ENCODE data around the gene TMEM234. TPM values are rescaled to one million over a fixed set of nuclear protein-coding genes. Genes with fewer than 3 reads are reported as not detected.

The TMEM234 gene
- total RNA-seq, 2 experiments from 2014 or later = 11.5 to 12.8 TPM

DNA sequence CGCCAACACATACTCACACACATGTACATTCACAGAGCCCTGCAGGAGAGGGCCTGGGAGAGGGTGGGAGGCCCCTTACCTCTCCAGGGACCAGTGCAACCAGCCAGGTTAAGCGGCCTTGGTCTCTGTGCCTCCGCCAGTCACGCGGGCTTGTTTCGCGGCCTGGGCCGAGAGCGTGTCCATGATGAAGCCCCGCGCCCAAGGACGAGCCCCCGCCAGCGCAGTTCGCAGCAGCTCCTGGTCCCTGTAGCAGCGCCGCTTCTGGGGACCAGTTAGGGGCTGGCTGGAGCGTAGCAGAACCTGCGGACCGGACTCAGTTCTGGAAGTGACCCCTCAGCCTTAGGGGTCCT lies 17.6 kb upstream of the TMEM234 start:
- no peak for ATAC-seq (ENCODE audit: poor library complexity)
- Histone ChIP-seq H3K27me3 (ENCODE audit: control insufficient read depth in 1 of 2, insufficient read depth in 2 of 2, low read length in 2 of 2) (no peaks in the 10 kb centered on the region), H3K36me3 (ENCODE audit: insufficient read depth, low read length) (no peaks in the 10 kb centered on the region), H3K4me3 (ENCODE audit: low read length) (peak overlapping the region; percentile 90), H3K4me1 (ENCODE audit: insufficient read depth, low read length) (peaks cover 32% of the 10 kb centered on the region), H3K9me3 (ENCODE audit: control insufficient read depth in 1 of 2, insufficient read depth in 1 of 2, low read length in 2 of 2) (no peaks in the 10 kb centered on the region), H3K27ac (ENCODE audit: low read depth in 1 of 2, low read length in 2 of 2) (no peak overlapping the region)
- Mint-ChIP-seq H3K27me3 (no peaks in the 10 kb centered on the region), H3K9me3 (no peaks in the 10 kb centered on the region), H3K4me3 (peak overlapping the region; percentile 94), H3K36me3 (ENCODE audit: low read depth) (peaks cover 4% of the 10 kb centered on the region), H3K4me1 (ENCODE audit: low read depth) (peaks cover 25% of the 10 kb centered on the region), H3K27ac (peak overlapping the region; percentile 64)
- TF ChIP-seq, protein P1, sequence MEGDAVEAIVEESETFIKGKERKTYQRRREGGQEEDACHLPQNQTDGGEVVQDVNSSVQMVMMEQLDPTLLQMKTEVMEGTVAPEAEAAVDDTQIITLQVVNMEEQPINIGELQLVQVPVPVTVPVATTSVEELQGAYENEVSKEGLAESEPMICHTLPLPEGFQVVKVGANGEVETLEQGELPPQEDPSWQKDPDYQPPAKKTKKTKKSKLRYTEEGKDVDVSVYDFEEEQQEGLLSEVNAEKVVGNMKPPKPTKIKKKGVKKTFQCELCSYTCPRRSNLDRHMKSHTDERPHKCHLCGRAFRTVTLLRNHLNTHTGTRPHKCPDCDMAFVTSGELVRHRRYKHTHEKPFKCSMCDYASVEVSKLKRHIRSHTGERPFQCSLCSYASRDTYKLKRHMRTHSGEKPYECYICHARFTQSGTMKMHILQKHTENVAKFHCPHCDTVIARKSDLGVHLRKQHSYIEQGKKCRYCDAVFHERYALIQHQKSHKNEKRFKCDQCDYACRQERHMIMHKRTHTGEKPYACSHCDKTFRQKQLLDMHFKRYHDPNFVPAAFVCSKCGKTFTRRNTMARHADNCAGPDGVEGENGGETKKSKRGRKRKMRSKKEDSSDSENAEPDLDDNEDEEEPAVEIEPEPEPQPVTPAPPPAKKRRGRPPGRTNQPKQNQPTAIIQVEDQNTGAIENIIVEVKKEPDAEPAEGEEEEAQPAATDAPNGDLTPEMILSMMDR (IDR thresholded peaks at IDR 0.05) = no peak
- intact Hi-C loops (cut with DNase I, micrococcal nuclease) = loop anchor here (1.0 to 5.0 kb wide), 4 partner anchors 11 to 173 kb away; partner anchors contain the start of gene MARCKSL1 (in 1 of the 2)
- CTCF ChIA-PET = interaction anchor here (0.8 to 4.0 kb wide), 22 partner anchors 10 to 132 kb away, joined by 3 to 48 read pairs (median 8); partner anchors contain the start of genes HDAC1, LCK and MARCKSL1
- POLR2A ChIA-PET = interaction anchor here (0.7 to 21.2 kb wide), 20 partner anchors 8 to 155 kb away, joined by 3 to 543 read pairs (median 7); partner anchors contain the start of genes BSDC1, CCDC28B, HDAC1 and LCK
- DNase-seq = no peak

DNA sequence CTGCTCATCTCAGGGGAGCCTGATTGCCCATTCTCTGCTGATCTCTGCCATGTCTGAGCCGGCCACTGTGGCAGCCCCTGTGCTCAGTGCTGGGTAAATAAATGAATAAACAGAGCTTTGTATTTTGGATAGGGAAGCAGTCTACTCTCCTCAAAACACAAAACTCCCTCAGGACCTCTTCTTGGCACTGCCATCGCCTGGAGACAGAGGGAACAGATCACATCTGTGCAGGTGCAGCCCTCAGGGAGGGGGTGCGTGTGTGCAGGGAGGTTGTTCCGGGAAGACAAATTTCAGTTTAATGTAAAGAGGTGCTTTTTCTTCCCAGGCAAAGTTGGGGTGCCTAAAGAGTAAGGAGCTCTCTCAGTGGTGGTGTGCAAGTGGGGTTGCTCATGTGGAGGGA lies 17.2 kb upstream of the TMEM234 start:
- peaks cover 25% of the 10 kb centered on the region for H3K4me1 Mint-ChIP-seq (ENCODE audit: low read depth)
- Histone ChIP-seq H3K4me1 (ENCODE audit: insufficient read depth, low read length) (peaks cover 32% of the 10 kb centered on the region), H3K4me3 (ENCODE audit: low read length) (no peak overlapping the region), H3K27ac (ENCODE audit: low read depth in 1 of 2, low read length in 2 of 2) (no peak overlapping the region), H3K36me3 (ENCODE audit: insufficient read depth, low read length) (no peaks in the 10 kb centered on the region), H3K27me3 (ENCODE audit: control insufficient read depth in 1 of 2, insufficient read depth in 2 of 2, low read length in 2 of 2) (no peaks in the 10 kb centered on the region), H3K9me3 (ENCODE audit: control insufficient read depth in 1 of 2, insufficient read depth in 1 of 2, low read length in 2 of 2) (no peaks in the 10 kb centered on the region)
- H3K36me3 Mint-ChIP-seq (ENCODE audit: low read depth) = peaks cover 4% of the 10 kb centered on the region
- ChIA-PET POLR2A (interaction anchor here (2.1 to 21.2 kb wide), 6 partner anchors 10 to 155 kb away, joined by 10 to 543 read pairs (median 22); partner anchors contain the start of genes BSDC1, LCK and MARCKSL1), CTCF (interaction anchor here (1.1 to 4.0 kb wide), 9 partner anchors 10 to 133 kb away, joined by 3 to 48 read pairs (median 10); partner anchors contain the start of genes HDAC1 and LCK)
- ATAC-seq (ENCODE audit: poor library complexity) (no peak), DNase-seq (no peak)
- TF ChIP-seq, protein P1 (IDR thresholded peaks at IDR 0.05) = no peak
- H3K4me3 Mint-ChIP-seq = peak overlapping the region; percentile 94
- intact Hi-C loops (cut with DNase I, micrococcal nuclease) = loop anchor here in 1 of 2 experiments (5.0 kb wide), 1 partner anchor 173 kb away; no protein-coding TSS in a partner anchor
- no peak overlapping the region for H3K27ac Mint-ChIP-seq
- H3K9me3 Mint-ChIP-seq = no peaks in the 10 kb centered on the region
- no peaks in the 10 kb centered on the region for H3K27me3 Mint-ChIP-seq

DNA sequence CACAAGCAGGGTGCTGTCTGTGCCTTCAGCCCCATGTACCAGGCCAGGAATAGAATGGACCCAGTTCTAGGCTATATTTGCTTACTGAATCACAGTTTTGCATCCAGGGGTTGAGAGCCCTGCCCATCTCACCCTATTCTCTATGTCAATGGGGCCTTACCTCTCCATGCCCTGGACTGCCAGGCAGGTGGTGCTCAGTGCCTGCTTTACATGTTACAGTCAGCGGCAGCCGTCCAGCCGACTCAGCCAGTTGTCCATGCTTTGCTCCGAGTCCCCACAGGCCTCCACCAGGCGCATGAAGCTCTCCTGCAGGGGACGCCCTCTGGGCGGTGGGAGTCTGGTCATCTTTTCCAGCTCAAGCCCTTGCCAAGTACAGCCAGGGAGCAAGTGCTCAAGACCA lies 12.6 kb upstream of the TMEM234 start:
- Mint-ChIP-seq H3K36me3 (ENCODE audit: low read depth) (peaks cover 11% of the 10 kb centered on the region), H3K4me1 (ENCODE audit: low read depth) (peaks cover 4% of the 10 kb centered on the region), H3K27ac (no peak overlapping the region), H3K9me3 (no peaks in the 10 kb centered on the region), H3K27me3 (no peaks in the 10 kb centered on the region), H3K4me3 (no peak overlapping the region)
- no peak for ATAC-seq (ENCODE audit: poor library complexity)
- ChIA-PET CTCF (no interaction called here), POLR2A (no interaction called here)
- Histone ChIP-seq H3K36me3 (ENCODE audit: insufficient read depth, low read length) (peaks cover 27% of the 10 kb centered on the region), H3K27ac (ENCODE audit: low read depth in 1 of 2, low read length in 2 of 2) (no peak overlapping the region), H3K4me3 (ENCODE audit: low read length) (no peak overlapping the region), H3K4me1 (ENCODE audit: insufficient read depth, low read length) (peaks cover 3% of the 10 kb centered on the region), H3K27me3 (ENCODE audit: control insufficient read depth in 1 of 2, insufficient read depth in 2 of 2, low read length in 2 of 2) (no peaks in the 10 kb centered on the region), H3K9me3 (ENCODE audit: control insufficient read depth in 1 of 2, insufficient read depth in 1 of 2, low read length in 2 of 2) (no peaks in the 10 kb centered on the region)
- TF ChIP-seq, protein P1 (IDR thresholded peaks at IDR 0.05) = no peak
- no peak for DNase-seq
- intact Hi-C loops (cut with DNase I, micrococcal nuclease) = loop anchor here in 1 of 2 experiments (5.0 kb wide), 1 partner anchor 178 kb away; no protein-coding TSS in a partner anchor
